Naive thymus-derived CD8-positive, alpha-beta T cell (primary cell): ENCODE data around the gene MLLT3. TPM values are rescaled to one million over a fixed set of nuclear protein-coding genes. Genes with fewer than 3 reads are reported as not detected.

Experiments
- ATAC-seq, 2 donors: fragments of 150-1000 bp; cut with Tn5 transposase in 1 of 2; sonication (Bioruptor Pico), chemical (Tn5 transposase) in 1 of 2; 1 replicate in 1 of 2; 2 replicates in 1 of 2; pipeline ENCODE4 v1.10.0; 2021; ENCODE audit warnings: mild to moderate bottlenecking in 2 of 2, moderate library complexity in 2 of 2
- POLR2A ChIA-PET: fragments of 350-600 bp; sonication (Branson Sonifier 250); formaldehyde crosslinking; loops from one replicate; lab custom pipeline; 2021; ENCODE audit warnings: antibody characterized with exemption; lab: Charles Lee
- DNase-seq, 10 donors: peaks; one replicate each; pipeline versions ENCODE4 v3.0.0 to v3.0.0-alpha.2; 2020 to 2022
- H3K27ac Mint-ChIP-seq, 10 donors: one replicate each; pipeline ENCODE4 v1.8.0; 2020 to 2022; ENCODE audit warnings: mild to moderate bottlenecking in 10 of 10, mixed read lengths in 10 of 10, moderate library complexity in 4 of 10, inconsistent platforms in 1 of 10
- H3K27me3 Mint-ChIP-seq, 5 donors: one replicate each; pipeline ENCODE4 v1.8.0; 2021 to 2022; ENCODE audit warnings: mixed read lengths in 5 of 5
- H3K36me3 Mint-ChIP-seq, 3 donors: one replicate each; pipeline ENCODE4 v1.8.0; 2020 to 2022; ENCODE audit warnings: mixed read lengths in 3 of 3, mild to moderate bottlenecking in 2 of 3, inconsistent platforms in 1 of 3
- H3K4me1 Mint-ChIP-seq, 4 donors: one replicate each; pipeline ENCODE4 v1.8.0; 2021 to 2022; ENCODE audit warnings: mixed read lengths in 4 of 4
- H3K4me3 Mint-ChIP-seq, 10 donors: one replicate each; pipeline ENCODE4 v1.8.0; 2020 to 2022; ENCODE audit warnings: mild to moderate bottlenecking in 10 of 10, mixed read lengths in 10 of 10, moderate library complexity in 6 of 10, inconsistent platforms in 1 of 10
- H3K9me3 Mint-ChIP-seq, 9 donors: one replicate each; pipeline ENCODE4 v1.8.0; 2020 to 2022; ENCODE audit warnings: mixed read lengths in 9 of 9, mild to moderate bottlenecking in 3 of 9, inconsistent platforms in 1 of 9, moderate library complexity in 1 of 9
- polyA plus RNA-seq, 3 donors: library from polyadenylated mRNA; unstranded; fragments of 300-500 nt; fragmentation: Illumina TruSeq; gene quantifications; one replicate each; pipeline ENCODE4 v1.2.3, GENCODE V29; 2021
- total RNA-seq, 8 experiments: library from RNA in 2 of 8; stranded (reverse) in 2 of 8; gene quantifications; one replicate each; pipeline ENCODE4 v1.2.3 and lab custom pipeline; 2021 to 2026

MLLT3 gene
- total and polyA plus RNA-seq, 5 experiments from 2014 or later: 28.0 to 73.0 (median 42.9) TPM

DNA sequence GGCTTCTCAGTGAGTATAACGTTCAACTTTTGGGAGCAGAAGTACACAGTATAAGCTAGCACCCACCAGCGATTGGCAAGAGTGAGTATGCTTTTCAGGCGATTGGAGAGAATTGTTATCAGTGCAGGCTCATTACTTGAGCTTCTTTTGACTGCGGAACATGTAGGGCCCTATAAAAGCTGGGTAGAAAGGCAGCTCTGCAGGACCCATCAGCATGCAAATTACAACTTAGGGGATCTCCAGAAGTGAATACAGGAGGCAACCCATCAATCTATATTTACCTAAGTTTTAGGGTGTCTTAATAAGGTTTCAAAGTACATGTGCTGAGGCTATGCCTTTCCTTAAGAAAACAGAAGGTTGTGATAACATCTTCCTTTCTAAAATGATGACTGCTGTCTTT is 225.0 kb downstream of the MLLT3 start:
- H3K4me1 Mint-ChIP-seq: peaks cover 28 to 77% (median 63%) of the 10 kb centered on the region in 4 donors
- H3K9me3 Mint-ChIP-seq: peaks cover 0 to 1% (median 0%) of the 10 kb centered on the region in 9 donors
- peaks cover 5 to 26% (median 17%) of the 10 kb centered on the region in 3 donors for H3K36me3 Mint-ChIP-seq
- peak overlapping the region in 4 of 10 donors; percentile 26 to 85 (median 56) for H3K27ac Mint-ChIP-seq
- ATAC-seq (no peak), DNase-seq (no peak)
- no peaks in the 10 kb centered on the region for H3K27me3 Mint-ChIP-seq
- POLR2A ChIA-PET: interaction anchor here (0.9 to 2.0 kb wide), 2 partner anchors 11 to 1349 kb away, joined by 3 to 8 read pairs; partner anchors contain the start of gene RRAGA
- peak overlapping the region in 3 of 10 donors; percentile 25 to 52 (median 31) for H3K4me3 Mint-ChIP-seq

DNA sequence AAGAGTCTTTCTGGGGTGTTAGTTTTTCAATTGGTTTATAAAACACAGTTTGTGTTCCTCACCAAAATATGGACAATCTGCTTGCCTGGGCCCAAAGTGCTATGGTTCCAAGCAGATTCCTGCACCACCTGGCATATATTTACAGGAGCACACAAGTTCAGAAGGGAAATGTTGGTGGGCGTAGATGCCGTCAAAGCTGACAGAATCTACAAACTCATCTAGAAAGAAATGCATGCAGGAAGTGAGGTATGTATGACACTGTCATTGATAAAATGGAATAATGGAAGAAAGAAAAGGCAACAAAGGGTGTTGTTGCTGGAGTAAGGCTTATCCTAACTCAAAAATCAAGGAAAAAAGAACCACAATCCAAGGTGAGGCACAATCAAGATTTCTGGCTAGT is 225.8 kb downstream of the MLLT3 start:
- Mint-ChIP-seq H3K27me3 (no peaks in the 10 kb centered on the region), H3K27ac (peak overlapping the region in 8 of 10 donors; percentile 3 to 88 (median 62)), H3K4me3 (peak overlapping the region in 7 of 10 donors; percentile 31 to 72 (median 52)), H3K9me3 (no peaks in the 10 kb centered on the region), H3K4me1 (peaks cover 25 to 69% (median 60%) of the 10 kb centered on the region in 4 donors), H3K36me3 (peaks cover 0 to 19% (median 8%) of the 10 kb centered on the region in 3 donors)
- DNase-seq (peak in 3 of 10 donors; percentile 9 to 23 (median 17)), ATAC-seq (peak; percentile 30 to 69)
- POLR2A ChIA-PET: interaction anchor here (0.8 to 2.6 kb wide), 5 partner anchors 7 to 1348 kb away, joined by 3 to 11 read pairs (median 3); partner anchors contain the start of genes FOCAD, MLLT3 and RRAGA

DNA sequence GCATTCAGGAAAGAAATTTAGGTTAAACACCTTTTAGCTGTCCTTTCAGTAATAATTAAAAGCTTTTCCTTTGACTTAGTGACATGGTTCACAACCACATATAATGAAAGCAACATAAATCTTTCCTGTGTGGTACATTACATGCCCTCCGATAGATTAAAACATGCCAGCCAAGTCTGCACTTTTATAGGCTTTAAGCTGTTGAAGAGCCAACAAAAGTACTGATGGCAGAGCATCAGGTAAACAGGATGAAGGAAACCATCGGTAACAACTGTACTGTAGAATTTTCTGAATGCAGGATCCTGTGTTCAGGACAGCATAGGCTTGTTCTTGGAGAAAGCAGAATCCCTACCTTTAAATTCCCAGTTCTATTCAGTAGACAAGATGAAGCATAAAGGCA is 226.6 kb downstream of the MLLT3 start:
- peak overlapping the region in 7 of 10 donors; percentile 40 to 62 (median 52) for H3K4me3 Mint-ChIP-seq
- H3K4me1 Mint-ChIP-seq: peaks cover 23 to 62% (median 59%) of the 10 kb centered on the region in 4 donors
- H3K9me3 Mint-ChIP-seq: no peaks in the 10 kb centered on the region
- POLR2A ChIA-PET: interaction anchor here (0.8 to 2.6 kb wide), 3 partner anchors 8 to 288 kb away, joined by 3 to 11 read pairs (median 4); partner anchors contain the start of genes FOCAD and MLLT3
- ATAC-seq (peak in 1 of 2 donors; percentile 38), DNase-seq (peak in 1 of 10 donors; percentile 27)
- H3K27ac Mint-ChIP-seq: peak overlapping the region in 8 of 10 donors; percentile 26 to 88 (median 50)
- H3K27me3 Mint-ChIP-seq: no peaks in the 10 kb centered on the region
- H3K36me3 Mint-ChIP-seq: peaks cover 0 to 17% (median 7%) of the 10 kb centered on the region in 3 donors

DNA sequence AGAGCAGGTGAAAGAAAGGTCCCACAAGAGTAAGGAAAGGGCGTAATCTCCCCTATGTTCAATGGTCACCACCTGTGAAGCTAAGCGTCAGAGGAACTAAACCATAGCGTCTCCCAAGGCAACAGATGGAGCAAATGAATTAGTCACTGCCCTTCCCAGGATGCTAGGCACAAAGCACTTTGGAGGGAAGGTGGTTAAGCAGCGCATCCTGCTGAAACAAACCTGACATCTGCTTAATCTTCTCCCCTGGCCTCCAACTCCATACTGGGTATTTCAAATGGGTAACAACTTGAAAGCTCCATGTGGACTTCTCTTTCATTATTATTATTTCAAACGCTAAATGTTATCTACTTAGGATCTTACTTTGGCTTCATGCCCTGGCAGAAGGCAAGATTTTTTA is 227.3 kb downstream of the MLLT3 start:
- no peak for ATAC-seq
- no peaks in the 10 kb centered on the region for H3K27me3 Mint-ChIP-seq
- peak overlapping the region in 1 of 10 donors; percentile 45 for H3K4me3 Mint-ChIP-seq
- H3K27ac Mint-ChIP-seq: peak overlapping the region in 4 of 10 donors; percentile 9 to 61 (median 36)
- peaks cover 22 to 57% (median 55%) of the 10 kb centered on the region in 4 donors for H3K4me1 Mint-ChIP-seq
- POLR2A ChIA-PET: interaction anchor here (1.0 to 2.6 kb wide), 3 partner anchors 9 to 227 kb away, joined by 3 to 11 read pairs (median 4); partner anchors contain the start of gene MLLT3
- peaks cover 0 to 1% (median 0%) of the 10 kb centered on the region in 9 donors for H3K9me3 Mint-ChIP-seq
- no peak for DNase-seq
- peaks cover 0 to 19% (median 12%) of the 10 kb centered on the region in 3 donors for H3K36me3 Mint-ChIP-seq

DNA sequence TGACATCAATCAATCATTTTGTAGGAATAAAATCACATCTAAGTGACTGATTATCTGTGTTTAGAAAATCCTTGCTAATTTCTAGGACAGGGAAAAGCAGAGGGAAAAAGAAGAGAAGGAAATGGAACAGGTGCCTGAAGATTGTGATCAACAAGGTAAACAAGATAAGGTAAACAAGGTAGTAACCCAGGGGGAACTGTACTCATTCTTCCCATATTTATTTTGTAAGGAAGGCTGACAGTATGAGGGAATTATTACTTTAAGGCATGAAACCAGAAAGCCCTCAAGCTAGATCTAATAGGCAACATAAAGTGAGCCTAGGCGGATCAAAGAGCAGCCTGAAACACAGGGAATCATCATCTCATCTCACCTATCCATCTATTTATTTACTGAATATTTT is 231.1 kb downstream of the MLLT3 start:
- Mint-ChIP-seq H3K4me1 (peaks cover 13 to 36% (median 28%) of the 10 kb centered on the region in 4 donors), H3K9me3 (peaks cover 0 to 9% (median 0%) of the 10 kb centered on the region in 9 donors), H3K27me3 (no peaks in the 10 kb centered on the region), H3K27ac (peak overlapping the region in 1 of 10 donors; percentile 16), H3K4me3 (no peak overlapping the region), H3K36me3 (peaks cover 6 to 36% (median 23%) of the 10 kb centered on the region in 3 donors)
- ATAC-seq (no peak), DNase-seq (no peak)
- POLR2A ChIA-PET: no interaction called here

DNA sequence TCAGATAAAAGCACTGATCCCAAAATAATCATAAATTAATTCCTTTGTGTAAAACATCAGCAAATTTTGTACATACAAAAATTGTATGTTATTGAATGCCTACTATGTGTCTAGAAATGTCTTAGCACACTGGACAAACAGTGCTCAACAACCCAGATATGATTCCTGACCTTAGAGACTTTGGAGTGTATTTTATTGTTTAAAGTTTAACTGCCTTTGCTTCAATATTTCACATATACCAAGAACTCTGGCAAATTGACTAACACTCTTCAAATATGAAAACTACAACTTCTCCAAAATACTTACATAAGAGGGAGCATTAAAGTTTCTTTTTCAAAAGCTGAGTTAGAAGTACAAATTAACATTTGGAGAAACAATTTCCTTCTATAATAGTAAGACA is 231.9 kb downstream of the MLLT3 start:
- Mint-ChIP-seq H3K4me1 (peaks cover 7 to 31% (median 23%) of the 10 kb centered on the region in 4 donors), H3K27ac (no peak overlapping the region), H3K4me3 (no peak overlapping the region), H3K36me3 (peaks cover 6 to 40% (median 27%) of the 10 kb centered on the region in 3 donors), H3K9me3 (peaks cover 0 to 9% (median 0%) of the 10 kb centered on the region in 9 donors), H3K27me3 (no peaks in the 10 kb centered on the region)
- POLR2A ChIA-PET: interaction anchor here (0.7 kb wide), 1 partner anchor 10 kb away, joined by 3 read pairs; no protein-coding TSS in a partner anchor
- no peak for ATAC-seq
- no peak for DNase-seq

DNA sequence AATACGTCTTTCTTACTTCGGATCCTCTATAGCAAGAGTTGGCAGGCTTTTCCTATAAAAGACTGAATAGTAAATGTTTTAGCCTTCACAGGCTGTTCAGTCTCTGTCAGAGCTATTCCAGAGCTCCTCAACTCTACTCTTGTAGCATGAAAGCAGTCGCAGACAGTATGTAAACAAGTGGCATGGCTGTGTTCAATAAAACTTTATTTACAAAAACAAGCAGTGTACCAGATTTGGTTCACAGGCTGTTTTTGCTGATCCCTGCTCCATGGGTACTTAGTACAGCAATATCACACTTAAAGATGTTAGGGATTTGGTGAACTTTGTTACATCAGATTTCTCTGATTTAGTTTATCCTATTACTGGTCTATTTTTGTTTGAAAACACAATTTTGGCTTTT is 235.2 kb downstream of the MLLT3 start:
- Mint-ChIP-seq H3K4me3 (no peak overlapping the region), H3K4me1 (peaks cover 12 to 41% (median 30%) of the 10 kb centered on the region in 4 donors), H3K9me3 (peaks cover 0 to 9% (median 0%) of the 10 kb centered on the region in 9 donors), H3K36me3 (peaks cover 6 to 34% (median 27%) of the 10 kb centered on the region in 3 donors), H3K27me3 (no peaks in the 10 kb centered on the region), H3K27ac (peak overlapping the region in 1 of 10 donors; percentile 29)
- ATAC-seq: no peak
- POLR2A ChIA-PET: no interaction called here
- DNase-seq: no peak

DNA sequence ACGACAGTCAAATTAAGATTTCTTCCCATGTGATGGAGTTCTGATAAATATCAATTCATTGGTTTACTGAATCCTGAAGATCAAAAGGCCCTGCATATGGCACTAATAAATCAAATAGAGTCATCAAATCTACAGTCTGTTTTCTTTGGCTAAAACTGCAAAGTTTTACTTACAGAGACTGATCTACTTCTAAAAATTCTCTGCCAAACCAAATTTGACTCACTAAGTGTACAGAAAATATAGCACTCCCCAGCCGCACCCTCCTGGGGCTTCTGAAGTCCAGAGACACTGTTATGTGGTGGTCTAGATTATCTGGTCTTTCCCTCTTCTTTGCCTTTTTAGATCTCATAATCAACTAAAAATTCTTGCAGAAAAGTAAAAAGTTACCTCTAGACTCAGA is 237.7 kb downstream of the MLLT3 start:
- H3K27me3 Mint-ChIP-seq: no peaks in the 10 kb centered on the region
- H3K27ac Mint-ChIP-seq: peak overlapping the region in 1 of 10 donors; percentile 58
- no peak overlapping the region for H3K4me3 Mint-ChIP-seq
- H3K9me3 Mint-ChIP-seq: peaks cover 0 to 9% (median 0%) of the 10 kb centered on the region in 9 donors
- H3K36me3 Mint-ChIP-seq: peaks cover 6 to 29% (median 12%) of the 10 kb centered on the region in 3 donors
- POLR2A ChIA-PET: no interaction called here
- peaks cover 15 to 51% (median 38%) of the 10 kb centered on the region in 4 donors for H3K4me1 Mint-ChIP-seq
- no peak for ATAC-seq
- DNase-seq: no peak

DNA sequence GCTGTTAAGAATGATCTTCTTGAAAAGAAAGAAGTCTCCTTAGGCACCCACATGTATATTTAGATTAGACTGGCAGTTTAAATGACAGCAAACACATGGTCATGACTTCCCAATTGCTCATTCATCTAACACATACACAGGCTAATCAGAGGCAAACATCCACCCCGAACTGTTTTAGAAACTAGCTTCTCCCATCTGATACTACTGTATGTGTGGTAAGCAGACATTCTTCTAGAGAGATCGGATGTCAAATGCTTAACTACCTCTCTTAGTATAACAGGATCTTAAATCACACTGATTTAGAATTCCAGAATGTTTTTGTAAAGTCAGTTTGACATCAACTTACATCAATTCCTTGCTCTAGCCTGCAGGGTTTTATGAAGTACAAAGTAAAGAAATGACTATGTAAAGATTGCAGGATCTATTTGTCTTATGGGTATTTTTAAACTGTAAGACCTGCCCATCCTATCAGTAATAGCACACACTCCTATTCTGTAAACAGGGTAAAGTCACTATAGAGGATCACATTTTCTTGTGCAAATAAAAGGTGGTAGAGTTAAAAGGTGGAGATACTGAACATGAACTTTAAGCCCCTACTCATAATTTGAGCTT is 239.7 kb downstream of the MLLT3 start:
- Mint-ChIP-seq H3K4me3 (no peak overlapping the region), H3K9me3 (no peaks in the 10 kb centered on the region), H3K4me1 (peaks cover 17 to 54% (median 46%) of the 10 kb centered on the region in 4 donors), H3K27ac (peak overlapping the region in 1 of 10 donors; percentile 17), H3K36me3 (peaks cover 0 to 15% (median 4%) of the 10 kb centered on the region in 3 donors), H3K27me3 (no peaks in the 10 kb centered on the region)
- DNase-seq (no peak), ATAC-seq (no peak)
- POLR2A ChIA-PET: interaction anchor here (1.2 kb wide), 1 partner anchor 239 kb away, joined by 5 read pairs; the partner anchor contains the start of gene MLLT3

DNA sequence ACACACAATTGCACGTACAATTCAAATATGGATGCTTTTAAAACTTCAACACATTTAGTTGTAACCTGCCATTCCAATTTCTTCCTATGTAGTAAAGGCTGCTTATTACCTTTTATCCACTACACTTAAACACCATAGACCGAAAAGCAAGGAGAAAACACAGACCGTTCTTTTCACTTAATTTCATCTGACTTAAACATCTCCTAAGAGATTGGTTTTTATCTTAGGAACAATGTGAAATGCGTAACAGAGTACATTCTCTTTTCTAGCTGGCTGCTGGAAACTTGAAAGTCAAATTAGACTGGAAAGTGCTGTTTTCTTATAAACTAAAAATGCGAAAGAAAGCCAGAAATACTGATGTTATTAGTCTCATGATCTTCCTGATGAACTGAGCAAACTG is 241.8 kb downstream of the MLLT3 start:
- Mint-ChIP-seq H3K27me3 (no peaks in the 10 kb centered on the region), H3K27ac (peak overlapping the region in 4 of 10 donors; percentile 3 to 14 (median 8)), H3K36me3 (peaks cover 0 to 11% (median 0%) of the 10 kb centered on the region in 3 donors), H3K9me3 (no peaks in the 10 kb centered on the region), H3K4me1 (peaks cover 26 to 63% (median 56%) of the 10 kb centered on the region in 4 donors), H3K4me3 (no peak overlapping the region)
- no peak for ATAC-seq
- POLR2A ChIA-PET: interaction anchor here (0.5 to 0.8 kb wide), 2 partner anchors 10 to 68 kb away, joined by 3 read pairs; no protein-coding TSS in a partner anchor
- DNase-seq: no peak

DNA sequence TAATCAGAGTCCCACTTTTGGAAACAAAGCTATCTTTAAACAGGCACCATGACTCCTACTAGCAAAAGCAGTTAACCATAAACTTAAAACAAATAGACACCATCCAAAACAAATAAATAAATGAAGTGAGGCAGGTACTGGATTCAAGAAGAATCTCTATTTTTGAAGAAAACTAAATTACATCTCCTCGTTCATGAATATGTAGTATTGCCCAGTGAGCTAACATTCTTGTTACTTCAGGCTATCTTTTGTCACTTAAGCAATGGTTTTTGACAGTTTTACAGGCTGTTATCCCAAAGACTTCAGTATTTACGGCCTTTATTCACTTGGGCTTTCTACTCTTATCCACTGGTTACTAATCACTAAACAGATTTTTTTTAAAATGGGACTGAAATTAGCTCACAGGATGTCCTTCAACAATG is 242.5 kb downstream of the MLLT3 start:
- Mint-ChIP-seq H3K36me3 (peaks cover 0 to 13% (median 0%) of the 10 kb centered on the region in 3 donors), H3K9me3 (no peaks in the 10 kb centered on the region), H3K27ac (peak overlapping the region in 6 of 10 donors; percentile 2 to 57 (median 12)), H3K27me3 (no peaks in the 10 kb centered on the region), H3K4me1 (peaks cover 29 to 68% (median 59%) of the 10 kb centered on the region in 4 donors), H3K4me3 (no peak overlapping the region)
- ATAC-seq: no peak
- no peak for DNase-seq
- POLR2A ChIA-PET: no interaction called here

DNA sequence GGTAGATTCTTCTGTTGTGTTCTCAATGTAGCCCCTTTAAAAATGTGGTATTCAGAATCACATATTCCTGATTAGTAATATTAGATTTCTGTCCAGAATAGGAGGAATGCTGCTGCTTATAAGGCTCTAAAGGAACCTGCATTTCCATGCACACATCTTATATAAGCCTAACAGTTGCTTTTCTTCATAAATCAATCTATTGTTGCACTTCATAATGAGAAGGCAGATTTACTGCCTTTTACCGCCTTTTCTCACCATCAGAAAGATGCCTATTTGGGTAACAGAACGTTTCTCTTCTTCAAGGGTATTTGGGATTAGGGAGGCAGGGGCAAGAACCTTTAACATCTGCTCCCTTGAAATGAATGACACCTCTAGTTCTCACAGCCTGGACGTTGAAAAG is 243.4 kb downstream of the MLLT3 start:
- H3K4me1 Mint-ChIP-seq: peaks cover 26 to 65% (median 58%) of the 10 kb centered on the region in 4 donors
- peaks cover 0 to 13% (median 0%) of the 10 kb centered on the region in 3 donors for H3K36me3 Mint-ChIP-seq
- ATAC-seq (no peak), DNase-seq (no peak)
- H3K9me3 Mint-ChIP-seq: no peaks in the 10 kb centered on the region
- H3K4me3 Mint-ChIP-seq: no peak overlapping the region
- H3K27me3 Mint-ChIP-seq: no peaks in the 10 kb centered on the region
- POLR2A ChIA-PET: no interaction called here
- peak overlapping the region in 5 of 10 donors; percentile 25 to 66 (median 46) for H3K27ac Mint-ChIP-seq
